Bronchial epithelial cell (primary cell): ENCODE measurements around the gene PDK2. TPM values are rescaled to one million over a fixed set of nuclear protein-coding genes. Genes with fewer than 3 reads are reported as not detected.

Source experiments
- DNase-seq: peaks from one replicate; pipeline ENCODE4 v3.0.0-alpha.2; 2010; ENCODE audit warnings: low read depth
- FAIRE-seq: peaks from 2 replicates; lab custom pipeline; 2011; peaks lifted over from hg19 to GRCh38; lab: Jason Lieb, UNC
- H3K27me3 ChIP-seq: 2 replicates; pipeline ENCODE4 v1.5.1; 2011; ENCODE audit warnings: low read length; ENCODE audit not compliant: control insufficient read depth, insufficient read depth
- H3K36me3 ChIP-seq: 2 replicates; pipeline ENCODE4 v1.5.1; 2011; ENCODE audit warnings: low read length; ENCODE audit not compliant: control insufficient read depth, insufficient read depth
- H3K4me3 ChIP-seq: 2 replicates; pipeline ENCODE4 v1.5.1; 2011; ENCODE audit warnings: mild to moderate bottlenecking, low read depth, low read length, control low read depth
- CTCF ChIP-seq: IDR thresholded peaks from 2 replicates; pipeline ENCODE4 v1.5.1; 2011; ENCODE audit warnings: mild to moderate bottlenecking, moderate library complexity, low read length, control low read depth, inconsistent platforms; ENCODE audit not compliant: insufficient read depth, severe bottlenecking
- total RNA-seq: library from RNA; depleted of rRNA; stranded (reverse); fragments of >200 nt; gene quantifications from 2 replicates; pipeline ENCODE4 v1.2.1, GENCODE V29; 2014

PDK2 gene
- total RNA-seq, 1 donor from 2014 or later: 0.79 TPM

GRCh38 chr17:50091918-50092285 is 3.2 kb upstream of the PDK2 start:
- FAIRE-seq (no peak), DNase-seq (no peak)
- H3K4me3 ChIP-seq: no peak overlapping the region
- H3K36me3 ChIP-seq: peaks cover 19% of the 10 kb centered on the region
- no peaks in the 10 kb centered on the region for H3K27me3 ChIP-seq
- TF ChIP-seq CTCF: no peak

GRCh38 chr17:50093246-50093645 is 1.9 kb upstream of the PDK2 start:
- peak; percentile 62 for DNase-seq
- no peak for TF ChIP-seq CTCF
- Histone ChIP-seq H3K27me3 (no peaks in the 10 kb centered on the region), H3K36me3 (peaks cover 12% of the 10 kb centered on the region), H3K4me3 (no peak overlapping the region)
- FAIRE-seq: peak; percentile 85

GRCh38 chr17:50093807-50094206 is 1.3 kb upstream of the PDK2 start:
- DNase-seq: no peak
- Histone ChIP-seq H3K4me3 (no peak overlapping the region), H3K36me3 (peaks cover 7% of the 10 kb centered on the region), H3K27me3 (no peaks in the 10 kb centered on the region)
- TF ChIP-seq CTCF: no peak
- FAIRE-seq: no peak

- peak; percentile 77 for DNase-seq
- no peak for FAIRE-seq
- Histone ChIP-seq H3K4me3 (peak overlapping the region; percentile 65), H3K27me3 (no peaks in the 10 kb centered on the region), H3K36me3 (peaks cover 5% of the 10 kb centered on the region)
- TF ChIP-seq CTCF: peak; percentile 85
These were observed 853 bp upstream of the PDK2 start for GRCh38 chr17:50094243-50094752.

- DNase-seq: no peak
- TF ChIP-seq CTCF: no peak
These were observed 481 bp downstream of the PDK2 start for GRCh38 chr17:50095626-50096037.

GRCh38 chr17:50096092-50096491 is 941 bp downstream of the PDK2 start:
- no peak for FAIRE-seq
- TF ChIP-seq CTCF: no peak
- no peaks in the 10 kb centered on the region for H3K36me3 ChIP-seq
- DNase-seq: no peak
- H3K27me3 ChIP-seq: no peaks in the 10 kb centered on the region
- no peak overlapping the region for H3K4me3 ChIP-seq

More at GRCh38 chr17:50095626-50096037, 481 bp downstream of the PDK2 start:
- H3K4me3 ChIP-seq: peak overlapping the region; percentile 65
- FAIRE-seq: no peak
- H3K36me3 ChIP-seq: no peaks in the 10 kb centered on the region
- H3K27me3 ChIP-seq: no peaks in the 10 kb centered on the region
